Heart left ventricle (tissue), 16 donors: ENCODE measurements around the gene TRIP6. TPM values are rescaled to one million over a fixed set of nuclear protein-coding genes. Genes with fewer than 3 reads are reported as not detected.

ENCODE experiments used
- ATAC-seq, 4 donors: fragments of 200-7000 bp; cut with Tn5 transposase; one replicate each; pipeline ENCODE4 v1.9.1; 2020 to 2022; ENCODE audit warnings: moderate library complexity in 4 of 4, mild to moderate bottlenecking in 3 of 4, moderate number of reproducible peaks in 1 of 4
- DNase-seq, 5 donors: peaks; one replicate each; pipeline ENCODE4 v3.0.0-alpha.2; 2020
- H3K27ac ChIP-seq, 12 donors: fragments of 200-600 bp; sonication (generic) in 4 of 12; one replicate each; pipeline versions ENCODE4 v1.5.0 to v1.8.0; 2016 to 2022; ENCODE audit warnings: mild to moderate bottlenecking in 2 of 12
- H3K27me3 ChIP-seq, 9 donors: fragments of 200-600 bp; sonication (generic) in 2 of 9; one replicate each; pipeline versions ENCODE4 v1.5.1 to v1.8.0; 2016 to 2022; ENCODE audit warnings: mild to moderate bottlenecking in 3 of 9
- H3K36me3 ChIP-seq, 9 donors: fragments of 200-600 bp; sonication (generic) in 2 of 9; one replicate each; pipeline versions ENCODE4 v1.5.0 to v1.8.0; 2018 to 2022; ENCODE audit warnings: mild to moderate bottlenecking in 2 of 9
- H3K4me1 ChIP-seq, 12 donors: fragments of 200-600 bp; sonication (generic) in 4 of 12; one replicate each; pipeline versions ENCODE4 v1.5.0 to v1.8.0; 2016 to 2022; ENCODE audit warnings: mild to moderate bottlenecking in 3 of 12
- H3K4me3 ChIP-seq, 12 donors: fragments of 200-600 bp; sonication (generic) in 4 of 12; one replicate each; pipeline versions ENCODE4 v1.5.0 to v1.8.0; 2017 to 2022; ENCODE audit warnings: mild to moderate bottlenecking in 9 of 12, moderate library complexity in 4 of 12
- H3K9me3 ChIP-seq, 12 donors: fragments of 200-600 bp; sonication (generic) in 4 of 12; one replicate each; pipeline versions ENCODE4 v1.5.0 to v1.8.0; 2016 to 2022; ENCODE audit warnings: mild to moderate bottlenecking in 1 of 12
- CTCF ChIP-seq, 12 donors: fragments of 200-600 bp; sonication (generic) in 4 of 12; IDR thresholded peaks; one replicate each; pipeline versions ENCODE4 v1.5.0 to v1.8.0; 2018 to 2022; ENCODE audit warnings: antibody characterized with exemption in 12 of 12, mild to moderate bottlenecking in 5 of 12
- POLR2A ChIP-seq, 2 donors: fragments of 450-650 bp; IDR thresholded peaks; one replicate each; pipeline ENCODE4 v1.6.1; 2017; ENCODE audit warnings: antibody characterized with exemption in 2 of 2, mild to moderate bottlenecking in 2 of 2, moderate library complexity in 2 of 2
- WGBS, 4 donors: extraction: QIAGEN DNeasy Blood & Tissue Kit in 2 of 4; methylation state at CpG; one replicate each; pipeline versions ENCODE4 v1.1.5 to v1.1.7; 2013 to 2018; 5-methylcytosine and 5-hydroxymethylcytosine counted together
- intact Hi-C, 10 donors: fragments of 100-400 bp; cut with DNase I; formaldehyde crosslinking; loops; one replicate each; pipeline versions ENCODE4 v1.11.1 to v1.14.2; 2022
- long read RNA-seq, 3 donors: library from polyadenylated mRNA; unstranded; transcript quantifications; one replicate each; pipeline ENCODE4 v2.0.0, GENCODE V29; 2020 to 2021
- polyA plus RNA-seq, 2 donors: library from polyadenylated mRNA; stranded (reverse); fragments of 200-250 nt; gene quantifications; one replicate each; pipeline ENCODE4 v1.2.3, GENCODE V29; 2013
- total RNA-seq, 9 donors: library from RNA; depleted of rRNA in 2 of 9; stranded (reverse); fragments of >200 nt in 2 of 9; fragmentation: NEBNext Ultra II Directional in 3 of 9; extraction: Animal tissue kit (Norgen Biotek cat#: 25700) in 3 of 9; gene quantifications; one replicate each; pipeline versions ENCODE4 v1.1.0 to v1.2.4, GENCODE V29; 2016 to 2023
- donor health status: ischemic (EF 13 %, LVEDD 7.1; RV severe dilation, severe dysfunction).
- donor health status: healthy with polysubstance abuse.
- donor health status: DM: no; HTN: yes; CAD: no.
- donor health status: DM: no; HTN: no; CAD: no.
- donor health status: ischemic (EF 25% LVEDD 6.9; RV normal size, moderate dysfunction).
- donor health status: ischemic (EF 25% LVEDD 5.7; RV mildly dilated, moderate dysfunction).
- donor health status: healthy.
- donor health status: DM: yes; HTN: yes; CAD: no.
- donor health status: ischemic (EF 35%, LVEDD 5.7; RV mildly dilated, moderate dysfunction).
- donor health status: nonischemic (EF 11% LVEDD 7.7; RV severe dilation, severe dysfunction).
- donor health status: DM: yes; HTN: yes; CAD: no.
- donor health status: PGD.
- donor health status: ischemic (EF 29% LVEDD 5.4; RV normal size, mild dysfunction).
- donor health status: nonischemic (EF 23%, LVEDD 6.1; RV moderate dilation, normal function).

TRIP6 gene
- total RNA-seq (10 to 100 TPM in 8 of 9 donors, 1 to 10 TPM in 1; 9.2 to 37.3 (median 17.1) TPM), polyA plus RNA-seq (10 to 100 TPM; 10.6 to 23.1 TPM)
- long read RNA-seq, donor 1, transcript TRIP6-201 (9 exons, 1,942 nt): major isoform, 17 of 39 reads
- long read RNA-seq, donor 1, partial matches to known transcripts: 9 of 39 reads
- long read RNA-seq, donor 1, other reads (novel, unspliced or antisense): 11 of 39 reads
- long read RNA-seq, donor 2, transcript TRIP6-201 (9 exons, 1,942 nt): major isoform, 53 of 68 reads
- long read RNA-seq, donor 2, partial matches to known transcripts: 11 of 68 reads
- long read RNA-seq, donor 2, other reads (novel, unspliced or antisense): 4 of 68 reads
- long read RNA-seq, donor 3, transcript TRIP6-201 (9 exons, 1,942 nt): major isoform, 9 of 14 reads
- long read RNA-seq, donor 3, partial matches to known transcripts: 4 of 14 reads
- long read RNA-seq, donor 3, other reads (novel, unspliced or antisense): 1 of 14 reads

- peak; percentile 14 to 78 (median 69) for ATAC-seq
- Histone ChIP-seq H3K27ac (peak within 1 kb of the TSS; percentile 89 to 100 (median 96)), H3K36me3 (peaks cover 0 to 52% (median 24%) of the 10 kb centered on the region in 9 donors), H3K27me3 (no peaks in the 10 kb centered on the region), H3K4me1 (peaks cover 8 to 52% (median 23%) of the 10 kb centered on the region in 12 donors), H3K9me3 (no peaks in the 10 kb centered on the region), H3K4me3 (peak within 1 kb of the TSS; percentile 62 to 100 (median 86))
- peak; percentile 89 to 91 (median 90) for DNase-seq
- intact Hi-C loops: no loop called here
- WGBS, 4 donors: 2 to 4% (median 2%) methylated on average over 35 to 42 of the region's 42 CpGs
- TF ChIP-seq POLR2A (IDR thresholded peaks at IDR 0.05) (no peak), CTCF (IDR thresholded peaks at IDR 0.05) (no peak)
Measured at GRCh38 chr7:100867040-100867775, at the start of gene TRIP6. Gene TRIP6, plus strand, starts transcription at chr7:100867387. Its CDS starts 111 bp downstream, at chr7:100867498.

GRCh38 chr7:100818366-100818765 is 48.8 kb upstream of the TRIP6 start:
- H3K4me3 ChIP-seq: no peak overlapping the region
- H3K27ac ChIP-seq: no peak overlapping the region
- H3K27me3 ChIP-seq: no peaks in the 10 kb centered on the region
- 92 to 98% (median 95%) methylated on average over 9 of the region's 9 CpGs for WGBS, 4 donors
- intact Hi-C loops: no loop called here
- peaks cover 0 to 96% (median 88%) of the 10 kb centered on the region in 9 donors for H3K36me3 ChIP-seq
- TF ChIP-seq CTCF (IDR thresholded peaks at IDR 0.05): no peak
- no peak for TF ChIP-seq POLR2A (IDR thresholded peaks at IDR 0.05)
- DNase-seq: no peak
- no peaks in the 10 kb centered on the region for H3K9me3 ChIP-seq
- H3K4me1 ChIP-seq: peaks cover 0 to 5% (median 0%) of the 10 kb centered on the region in 12 donors
- peak in 1 of 4 donors; percentile 25 for ATAC-seq

- no peak for ATAC-seq
- peaks cover 0 to 96% (median 88%) of the 10 kb centered on the region in 9 donors for H3K36me3 ChIP-seq
Measured at GRCh38 chr7:100818825-100819224, 48.4 kb upstream of the TRIP6 start.

More at GRCh38 chr7:100818825-100819224, 48.4 kb upstream of the TRIP6 start:
- peaks cover 0 to 2% (median 0%) of the 10 kb centered on the region in 12 donors for H3K4me1 ChIP-seq
- H3K4me3 ChIP-seq: no peak overlapping the region
- 80 to 86% (median 80%) methylated on average over 6 of the region's 6 CpGs for WGBS, 4 donors
- TF ChIP-seq CTCF (IDR thresholded peaks at IDR 0.05): no peak
- no peak for TF ChIP-seq POLR2A (IDR thresholded peaks at IDR 0.05)
- H3K9me3 ChIP-seq: no peaks in the 10 kb centered on the region
- intact Hi-C loops: no loop called here
- no peak for DNase-seq
- no peak overlapping the region for H3K27ac ChIP-seq
- no peaks in the 10 kb centered on the region for H3K27me3 ChIP-seq
